Thoracic aorta (tissue), 2 donors: ENCODE measurements around the gene TACC2. TPM values are rescaled to one million over a fixed set of nuclear protein-coding genes. Genes with fewer than 3 reads are reported as not detected.

Experiments
- ATAC-seq: fragments of 150-250 bp; one replicate; pipeline ENCODE4 v1.8.0; 2017; ENCODE audit warnings: low read depth; ENCODE audit not compliant: insufficient number of reproducible peaks, low FRiP score
- DNase-seq: peaks from one replicate; pipeline ENCODE4 v3.0.0-alpha.2; 2020; ENCODE audit warnings: low spot score
- H3K27ac ChIP-seq, 2 donors: fragments of 200-600 bp; sonication (generic); 1 replicate in 1 of 2; 2 replicates in 1 of 2; pipeline ENCODE4 v1.5.1; 2016; ENCODE audit warnings: mild to moderate bottlenecking in 2 of 2, moderate library complexity in 2 of 2
- H3K27me3 ChIP-seq: fragments of 200-600 bp; sonication (generic); replicated peaks from 2 replicates; pipeline ENCODE4 v1.6.0; 2016; ENCODE audit warnings: mild to moderate bottlenecking; ENCODE audit not compliant: insufficient read depth
- H3K36me3 ChIP-seq: fragments of 200-600 bp; sonication (generic); one replicate; pipeline ENCODE4 v1.5.1; 2016
- H3K4me1 ChIP-seq, 2 donors: fragments of 200-600 bp; sonication (generic); 1 replicate in 1 of 2; 2 replicates in 1 of 2; pipeline versions ENCODE4 v1.5.1 to v1.6.0; 2016; ENCODE audit warnings: low read depth in 2 of 2, mild to moderate bottlenecking in 1 of 2; ENCODE audit not compliant: control insufficient read depth in 1 of 2
- H3K4me3 ChIP-seq: fragments of 200-600 bp; sonication (generic); 2 replicates; pipeline ENCODE4 v1.5.1; 2016; ENCODE audit warnings: mild to moderate bottlenecking
- H3K9me3 ChIP-seq: fragments of 200-600 bp; sonication (generic); 2 replicates; pipeline ENCODE4 v1.5.1; 2016
- total RNA-seq, 2 donors: library from RNA; depleted of rRNA; stranded (reverse); fragments of >200 nt; gene quantifications; one replicate each; pipeline versions ENCODE4 v1.1.0 to v1.2.3, GENCODE V29; 2016
- TF ChIP-seq, protein P1 (sequence below): fragments of 200-600 bp; sonication (generic); IDR thresholded peaks from one replicate; pipeline ENCODE4 v1.5.1; 2019; ENCODE audit warnings: antibody characterized with exemption

Gene TACC2
- total RNA-seq, 2 donors from 2014 or later, result 52.1 to 71.0 TPM

GRCh38 chr10:122294511-122295450 lies 305.8 kb downstream of the TACC2 start:
- no peak for DNase-seq
- no peaks in the 10 kb centered on the region for H3K9me3 ChIP-seq
- H3K27me3 ChIP-seq, result no peaks in the 10 kb centered on the region
- H3K4me3 ChIP-seq, result no peak overlapping the region
- peaks cover 0 to 6% of the 10 kb centered on the region in 2 donors for H3K4me1 ChIP-seq
- H3K27ac ChIP-seq, result no peak overlapping the region
- TF ChIP-seq, protein P1, sequence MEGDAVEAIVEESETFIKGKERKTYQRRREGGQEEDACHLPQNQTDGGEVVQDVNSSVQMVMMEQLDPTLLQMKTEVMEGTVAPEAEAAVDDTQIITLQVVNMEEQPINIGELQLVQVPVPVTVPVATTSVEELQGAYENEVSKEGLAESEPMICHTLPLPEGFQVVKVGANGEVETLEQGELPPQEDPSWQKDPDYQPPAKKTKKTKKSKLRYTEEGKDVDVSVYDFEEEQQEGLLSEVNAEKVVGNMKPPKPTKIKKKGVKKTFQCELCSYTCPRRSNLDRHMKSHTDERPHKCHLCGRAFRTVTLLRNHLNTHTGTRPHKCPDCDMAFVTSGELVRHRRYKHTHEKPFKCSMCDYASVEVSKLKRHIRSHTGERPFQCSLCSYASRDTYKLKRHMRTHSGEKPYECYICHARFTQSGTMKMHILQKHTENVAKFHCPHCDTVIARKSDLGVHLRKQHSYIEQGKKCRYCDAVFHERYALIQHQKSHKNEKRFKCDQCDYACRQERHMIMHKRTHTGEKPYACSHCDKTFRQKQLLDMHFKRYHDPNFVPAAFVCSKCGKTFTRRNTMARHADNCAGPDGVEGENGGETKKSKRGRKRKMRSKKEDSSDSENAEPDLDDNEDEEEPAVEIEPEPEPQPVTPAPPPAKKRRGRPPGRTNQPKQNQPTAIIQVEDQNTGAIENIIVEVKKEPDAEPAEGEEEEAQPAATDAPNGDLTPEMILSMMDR, result no peak
- no peak for ATAC-seq
- H3K36me3 ChIP-seq, result no peaks in the 10 kb centered on the region

- DNase-seq, result no peak
Measured at GRCh38 chr10:122295451-122295809, 306.5 kb downstream of the TACC2 start.

GRCh38 chr10:122296363-122297120 lies 307.6 kb downstream of the TACC2 start:
- TF ChIP-seq, protein P1, result no peak
- Histone ChIP-seq H3K4me3 (no peak overlapping the region), H3K36me3 (no peaks in the 10 kb centered on the region), H3K4me1 (peaks cover 0 to 6% of the 10 kb centered on the region in 2 donors), H3K27ac (no peak overlapping the region), H3K9me3 (no peaks in the 10 kb centered on the region), H3K27me3 (no peaks in the 10 kb centered on the region)
- ATAC-seq, result no peak
- DNase-seq, result no peak

More at GRCh38 chr10:122295451-122295809, 306.5 kb downstream of the TACC2 start:
- no peak overlapping the region for H3K4me3 ChIP-seq
- H3K9me3 ChIP-seq, result no peaks in the 10 kb centered on the region
- H3K36me3 ChIP-seq, result no peaks in the 10 kb centered on the region
- no peak for ATAC-seq
- TF ChIP-seq, protein P1, result no peak
- H3K27ac ChIP-seq, result no peak overlapping the region
- H3K4me1 ChIP-seq, result peaks cover 0 to 6% of the 10 kb centered on the region in 2 donors
- H3K27me3 ChIP-seq, result no peaks in the 10 kb centered on the region

DNA sequence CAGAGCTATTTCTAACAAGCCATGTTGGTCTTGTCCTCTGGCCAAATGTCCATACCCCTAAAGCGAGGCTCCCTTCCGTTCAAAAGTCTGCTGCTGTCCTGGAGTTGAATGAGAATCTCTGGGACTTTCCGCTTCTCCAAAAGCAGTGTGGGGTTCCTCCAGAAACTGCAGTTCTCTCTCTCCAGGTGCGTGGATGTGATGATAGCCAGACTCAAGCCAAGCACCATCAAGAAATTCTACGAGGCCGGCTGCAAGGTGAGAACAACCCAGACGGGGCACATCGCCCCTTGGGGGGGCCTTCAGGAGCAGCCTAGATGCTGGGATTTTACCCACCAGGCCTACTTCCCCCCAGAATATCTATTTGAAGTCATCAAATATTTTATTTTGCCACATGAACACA lies 308.6 kb downstream of the TACC2 start:
- Histone ChIP-seq H3K27ac (no peak overlapping the region), H3K9me3 (no peaks in the 10 kb centered on the region), H3K4me1 (peaks cover 0 to 6% of the 10 kb centered on the region in 2 donors), H3K4me3 (no peak overlapping the region), H3K36me3 (no peaks in the 10 kb centered on the region), H3K27me3 (no peaks in the 10 kb centered on the region)
- TF ChIP-seq, protein P1, result no peak
- DNase-seq (no peak), ATAC-seq (no peak)

DNA sequence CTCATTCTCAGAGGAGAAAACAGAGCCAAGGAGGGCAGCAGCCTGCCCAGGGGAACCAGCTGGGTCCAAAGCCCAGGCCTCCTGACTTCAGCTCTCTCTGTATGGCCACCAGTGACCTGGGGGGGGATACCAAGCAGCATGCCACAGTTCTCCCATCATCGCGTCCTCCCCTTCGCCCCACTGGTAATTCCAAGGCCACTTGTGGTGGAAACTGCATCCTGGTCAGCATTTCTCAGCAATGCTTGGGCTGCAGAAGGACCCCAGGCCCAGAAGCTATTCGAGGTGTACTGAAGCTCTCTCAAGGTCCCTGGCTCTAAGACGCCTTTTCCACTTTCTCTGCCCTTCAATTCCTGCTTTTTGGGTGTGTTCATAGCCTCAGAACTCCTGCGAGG lies 309.2 kb downstream of the TACC2 start:
- Histone ChIP-seq H3K27me3 (no peaks in the 10 kb centered on the region), H3K4me3 (no peak overlapping the region), H3K4me1 (peaks cover 0 to 6% of the 10 kb centered on the region in 2 donors), H3K27ac (no peak overlapping the region), H3K9me3 (no peaks in the 10 kb centered on the region), H3K36me3 (no peaks in the 10 kb centered on the region)
- DNase-seq (no peak), ATAC-seq (no peak)
- TF ChIP-seq, protein P1, result no peak
